Adipocyte (in vitro differentiated cells): ENCODE data around the gene TSC22D1.

ENCODE experiments used
- DNase-seq: peaks from one replicate; pipeline ENCODE4 v3.0.0-alpha.2; 2015; ENCODE audit warnings: low read depth
- H3K27me3 ChIP-seq: replicated peaks from 2 replicates; pipeline ENCODE4 v1.7.0; 2013; ENCODE audit warnings: mild to moderate bottlenecking, low read length, moderate library complexity; ENCODE audit not compliant: control insufficient read depth, insufficient read depth
- H3K36me3 ChIP-seq: 2 replicates; pipeline ENCODE4 v1.7.0; 2013; ENCODE audit warnings: low read length, mild to moderate bottlenecking, moderate library complexity; ENCODE audit not compliant: control insufficient read depth, insufficient read depth, severe bottlenecking
- H3K4me1 ChIP-seq: 2 replicates; pipeline ENCODE4 v1.7.0; 2013; ENCODE audit warnings: mild to moderate bottlenecking, low read length, moderate library complexity; ENCODE audit not compliant: control insufficient read depth, insufficient read depth
- H3K4me3 ChIP-seq: 2 replicates; pipeline ENCODE4 v1.7.0; 2013; ENCODE audit warnings: mild to moderate bottlenecking, low read length, moderate library complexity
- H3K9ac ChIP-seq: 2 replicates; pipeline ENCODE4 v1.7.0; 2013; ENCODE audit warnings: mild to moderate bottlenecking, low read length, moderate library complexity
- H3K9me3 ChIP-seq: 2 replicates; pipeline ENCODE4 v1.7.0; 2013; ENCODE audit warnings: mild to moderate bottlenecking, low read length, moderate library complexity; ENCODE audit not compliant: control insufficient read depth

Gene TSC22D1

DNA sequence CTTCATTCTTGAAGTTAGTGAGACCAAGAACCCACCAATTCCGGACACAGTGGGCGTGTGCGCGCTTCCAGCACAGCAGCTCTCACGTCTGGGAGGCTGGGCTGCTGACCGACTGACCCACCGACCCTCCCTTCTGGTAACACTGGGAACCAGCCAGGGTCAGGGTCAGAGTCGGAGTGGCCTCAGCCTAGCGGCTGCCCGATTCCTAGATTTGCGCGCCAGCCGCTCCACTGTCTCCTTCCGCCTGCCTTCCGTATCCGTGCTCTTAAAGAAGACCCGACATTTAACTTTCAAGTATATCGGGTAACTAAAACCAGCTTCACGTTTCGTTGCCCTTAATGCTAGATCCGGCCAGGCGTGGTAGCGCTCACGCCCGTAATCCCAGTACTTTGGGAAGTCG, 161.4 kb downstream of the TSC22D1 start:
- H3K4me3 ChIP-seq = no peak overlapping the region
- no peak overlapping the region for H3K9ac ChIP-seq
- no peaks in the 10 kb centered on the region for H3K4me1 ChIP-seq
- no peaks in the 10 kb centered on the region for H3K9me3 ChIP-seq
- DNase-seq = no peak
- H3K36me3 ChIP-seq = no peaks in the 10 kb centered on the region
- H3K27me3 ChIP-seq = peaks cover 7% of the 10 kb centered on the region

DNA sequence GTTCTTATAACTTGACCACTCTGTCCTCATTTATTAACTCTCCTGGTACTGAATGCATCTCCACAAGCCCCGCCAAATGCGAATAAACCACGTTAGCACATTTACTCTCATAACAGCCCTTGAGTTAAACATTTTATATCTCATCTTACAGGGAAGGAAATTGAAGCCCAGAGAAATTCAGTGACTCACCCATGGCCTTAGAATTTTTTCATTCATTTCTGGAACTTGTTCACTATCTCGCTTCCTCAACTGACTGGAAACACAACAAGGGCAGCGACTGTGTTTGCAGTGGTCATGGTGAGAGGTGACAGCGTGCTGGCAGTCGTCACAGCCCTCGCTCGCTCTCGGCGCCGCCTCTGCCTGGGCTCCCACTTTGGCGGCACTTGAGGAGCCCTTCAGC, 163.0 kb downstream of the TSC22D1 start:
- peak; percentile 19 for DNase-seq
- Histone ChIP-seq H3K36me3 (no peaks in the 10 kb centered on the region), H3K9ac (no peak overlapping the region), H3K4me3 (no peak overlapping the region), H3K4me1 (no peaks in the 10 kb centered on the region), H3K27me3 (peaks cover 14% of the 10 kb centered on the region), H3K9me3 (no peaks in the 10 kb centered on the region)

DNA sequence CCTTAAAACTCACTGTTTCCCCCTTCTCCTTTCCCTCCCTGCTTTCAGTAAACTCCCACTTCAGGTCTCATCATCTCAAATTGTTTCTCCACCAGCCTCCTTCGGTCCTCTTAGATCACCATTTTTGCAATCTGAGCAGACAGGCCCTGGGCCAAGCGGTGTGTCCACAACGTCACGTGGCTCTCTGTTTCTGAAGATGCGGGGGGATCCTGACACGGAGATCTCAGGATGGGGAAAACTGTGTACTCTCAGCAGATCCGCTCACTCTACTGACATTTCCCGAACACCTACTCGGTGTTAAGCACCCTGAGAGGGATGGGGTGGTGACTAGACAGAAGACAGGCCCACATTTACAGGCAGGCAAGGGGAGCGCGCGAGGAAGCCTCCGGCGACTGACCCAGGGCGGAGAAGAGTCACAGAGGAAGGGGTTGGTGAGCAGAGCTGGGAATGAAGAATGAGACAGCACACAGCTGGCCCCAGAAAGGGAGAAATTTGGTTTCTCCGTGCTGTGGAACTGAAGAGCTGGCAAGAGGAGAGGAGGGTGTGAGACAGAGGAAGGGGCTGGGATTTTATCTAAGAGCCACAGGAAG, 163.7 kb downstream of the TSC22D1 start:
- H3K9ac ChIP-seq = no peak overlapping the region
- H3K4me3 ChIP-seq = no peak overlapping the region
- no peaks in the 10 kb centered on the region for H3K36me3 ChIP-seq
- H3K4me1 ChIP-seq = no peaks in the 10 kb centered on the region
- no peaks in the 10 kb centered on the region for H3K9me3 ChIP-seq
- DNase-seq = no peak
- H3K27me3 ChIP-seq = peaks cover 11% of the 10 kb centered on the region

DNA sequence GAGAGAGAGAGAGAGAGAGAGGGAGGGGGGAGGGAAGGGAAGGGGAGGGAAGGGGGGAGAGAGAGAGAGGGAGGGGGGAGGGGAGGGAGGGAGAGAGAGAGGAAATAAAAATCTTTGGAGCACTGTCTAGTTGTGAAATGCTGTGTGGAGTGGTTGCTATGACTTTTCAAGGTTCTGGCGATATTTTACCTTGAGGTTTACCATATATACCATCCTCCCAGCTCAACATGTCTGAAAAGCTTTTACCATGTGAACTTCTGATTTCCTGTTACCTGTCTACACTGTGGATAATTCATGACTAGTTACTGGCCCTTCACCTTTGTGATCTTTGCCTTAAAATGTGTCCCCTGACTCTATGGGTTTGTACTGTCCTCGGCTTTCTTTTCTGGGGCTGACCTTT, 164.3 kb downstream of the TSC22D1 start:
- Histone ChIP-seq H3K27me3 (peaks cover 9% of the 10 kb centered on the region), H3K4me3 (no peak overlapping the region), H3K9me3 (no peaks in the 10 kb centered on the region), H3K36me3 (no peaks in the 10 kb centered on the region), H3K9ac (no peak overlapping the region), H3K4me1 (no peaks in the 10 kb centered on the region)
- no peak for DNase-seq

DNA sequence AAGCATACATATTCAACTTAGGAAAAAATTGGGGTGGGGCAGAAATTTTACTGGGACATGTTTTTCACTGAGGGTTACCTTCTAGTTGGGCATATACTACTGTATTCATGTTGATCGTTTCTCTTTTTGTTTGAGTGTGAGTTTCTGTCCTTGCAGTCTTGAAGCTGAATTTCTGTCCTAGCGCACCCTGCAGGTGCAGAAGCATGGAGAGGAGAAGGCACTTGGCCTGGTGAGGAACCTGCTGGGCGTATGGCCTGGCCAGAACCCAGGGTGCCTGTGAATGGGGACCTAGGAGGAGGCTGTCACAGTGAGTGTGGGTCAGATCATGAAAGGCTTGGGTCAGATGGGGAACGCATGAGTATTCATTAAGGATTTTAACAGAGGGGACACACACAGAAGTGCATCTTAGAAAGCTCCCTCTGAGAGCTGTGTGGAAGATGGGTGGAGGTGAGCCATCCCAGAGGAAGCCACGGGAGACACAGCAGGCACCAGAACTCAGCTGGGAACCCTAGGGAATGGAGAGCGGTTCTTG, 165.7 kb downstream of the TSC22D1 start:
- H3K27me3 ChIP-seq = peaks cover 12% of the 10 kb centered on the region
- H3K4me1 ChIP-seq = no peaks in the 10 kb centered on the region
- no peak for DNase-seq

DNA sequence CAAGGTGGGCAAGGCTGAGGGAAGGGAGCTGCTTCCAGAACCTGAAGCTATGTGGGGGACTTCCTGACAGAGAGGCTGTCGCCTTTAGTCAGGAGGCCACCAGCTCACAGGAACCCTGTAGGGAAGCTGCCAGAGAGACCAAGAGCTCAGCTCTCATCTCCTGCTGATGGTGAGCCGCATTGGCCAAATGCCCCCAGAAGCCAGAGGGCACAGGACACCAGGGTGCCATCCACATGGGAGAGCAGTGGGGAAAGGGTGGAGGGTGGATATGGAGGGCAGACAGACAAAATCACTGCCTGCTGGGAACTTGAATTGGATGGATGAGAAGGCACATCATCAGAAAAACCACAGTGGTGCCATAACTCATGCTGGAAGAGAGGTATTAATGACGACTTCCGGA, 166.5 kb downstream of the TSC22D1 start:
- DNase-seq = no peak
- Histone ChIP-seq H3K9me3 (no peaks in the 10 kb centered on the region), H3K9ac (no peak overlapping the region), H3K4me1 (no peaks in the 10 kb centered on the region), H3K27me3 (peaks cover 12% of the 10 kb centered on the region), H3K36me3 (no peaks in the 10 kb centered on the region), H3K4me3 (no peak overlapping the region)

More for the DNA sequence above, 165.7 kb downstream of the TSC22D1 start:
- no peak overlapping the region for H3K9ac ChIP-seq
- no peaks in the 10 kb centered on the region for H3K36me3 ChIP-seq
- no peaks in the 10 kb centered on the region for H3K9me3 ChIP-seq
- no peak overlapping the region for H3K4me3 ChIP-seq

DNA sequence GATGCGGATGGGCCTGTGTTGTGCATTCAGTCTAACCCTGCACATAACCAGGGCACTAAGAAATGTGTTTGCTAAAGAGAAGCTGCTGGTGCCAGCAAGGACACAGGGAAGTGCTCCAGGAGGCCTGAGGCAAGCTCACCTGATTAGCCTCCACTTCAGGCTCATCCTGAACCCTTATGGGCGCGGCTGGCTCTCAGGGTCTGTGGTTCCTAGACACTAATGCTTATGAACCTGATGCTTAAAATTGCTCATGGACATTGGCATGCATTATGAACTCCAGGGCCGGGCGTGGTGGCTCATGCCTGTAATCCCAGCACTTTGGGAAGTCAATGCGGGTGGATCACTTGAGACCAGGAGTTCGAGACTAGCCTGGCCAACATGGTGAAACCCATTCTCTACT, 168.2 kb downstream of the TSC22D1 start:
- Histone ChIP-seq H3K9me3 (no peaks in the 10 kb centered on the region), H3K36me3 (no peaks in the 10 kb centered on the region)
- no peak for DNase-seq

DNA sequence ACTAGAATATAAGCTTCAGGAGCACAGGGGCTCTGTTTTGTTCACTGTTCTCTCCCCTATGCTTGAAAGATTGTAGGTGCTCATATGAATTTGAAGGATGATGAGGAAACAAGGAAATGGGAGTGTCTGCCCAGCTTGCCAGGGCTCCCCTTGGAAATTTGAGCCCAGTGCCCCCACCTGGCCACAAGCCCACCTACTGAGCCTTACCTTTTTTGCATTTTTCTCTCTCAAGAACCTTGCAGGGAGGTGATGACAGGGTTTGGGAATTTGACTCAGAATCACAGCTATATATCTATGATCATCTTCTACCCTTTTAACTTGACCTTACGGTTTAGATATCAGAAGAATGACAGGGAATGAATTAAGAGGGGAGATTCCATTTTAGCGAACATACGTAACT, 168.8 kb downstream of the TSC22D1 start:
- H3K36me3 ChIP-seq = no peaks in the 10 kb centered on the region
- no peak overlapping the region for H3K4me3 ChIP-seq
- no peaks in the 10 kb centered on the region for H3K9me3 ChIP-seq
- no peak overlapping the region for H3K9ac ChIP-seq
- no peak for DNase-seq
- peaks cover 26% of the 10 kb centered on the region for H3K27me3 ChIP-seq
- H3K4me1 ChIP-seq = peaks cover 14% of the 10 kb centered on the region

More for the DNA sequence above, 168.2 kb downstream of the TSC22D1 start:
- Histone ChIP-seq H3K4me3 (no peak overlapping the region), H3K4me1 (peaks cover 14% of the 10 kb centered on the region), H3K27me3 (peaks cover 25% of the 10 kb centered on the region), H3K9ac (no peak overlapping the region)

DNA sequence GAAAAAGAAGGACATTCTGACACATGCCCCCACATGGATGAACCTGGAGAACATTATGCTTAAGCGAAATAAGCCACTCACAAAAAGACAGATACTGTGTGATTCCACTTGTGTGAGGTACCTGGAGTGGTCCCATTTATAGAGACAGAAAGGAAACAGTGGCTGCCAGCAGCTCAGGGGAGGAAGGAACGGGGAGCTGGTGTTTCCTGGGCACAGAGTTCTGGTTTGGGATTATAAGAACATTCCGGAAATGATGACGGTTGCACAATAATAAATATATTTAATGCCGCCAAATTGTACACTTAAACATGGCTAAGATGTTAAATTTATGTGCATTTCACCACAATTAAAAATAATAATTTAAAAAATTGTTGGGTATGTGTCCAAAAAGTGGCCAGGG, 169.5 kb downstream of the TSC22D1 start:
- no peaks in the 10 kb centered on the region for H3K36me3 ChIP-seq
- H3K9me3 ChIP-seq = no peaks in the 10 kb centered on the region
- H3K9ac ChIP-seq = no peak overlapping the region
- H3K4me3 ChIP-seq = no peak overlapping the region
- DNase-seq = no peak
- peaks cover 14% of the 10 kb centered on the region for H3K4me1 ChIP-seq
- H3K27me3 ChIP-seq = peaks cover 26% of the 10 kb centered on the region

DNA sequence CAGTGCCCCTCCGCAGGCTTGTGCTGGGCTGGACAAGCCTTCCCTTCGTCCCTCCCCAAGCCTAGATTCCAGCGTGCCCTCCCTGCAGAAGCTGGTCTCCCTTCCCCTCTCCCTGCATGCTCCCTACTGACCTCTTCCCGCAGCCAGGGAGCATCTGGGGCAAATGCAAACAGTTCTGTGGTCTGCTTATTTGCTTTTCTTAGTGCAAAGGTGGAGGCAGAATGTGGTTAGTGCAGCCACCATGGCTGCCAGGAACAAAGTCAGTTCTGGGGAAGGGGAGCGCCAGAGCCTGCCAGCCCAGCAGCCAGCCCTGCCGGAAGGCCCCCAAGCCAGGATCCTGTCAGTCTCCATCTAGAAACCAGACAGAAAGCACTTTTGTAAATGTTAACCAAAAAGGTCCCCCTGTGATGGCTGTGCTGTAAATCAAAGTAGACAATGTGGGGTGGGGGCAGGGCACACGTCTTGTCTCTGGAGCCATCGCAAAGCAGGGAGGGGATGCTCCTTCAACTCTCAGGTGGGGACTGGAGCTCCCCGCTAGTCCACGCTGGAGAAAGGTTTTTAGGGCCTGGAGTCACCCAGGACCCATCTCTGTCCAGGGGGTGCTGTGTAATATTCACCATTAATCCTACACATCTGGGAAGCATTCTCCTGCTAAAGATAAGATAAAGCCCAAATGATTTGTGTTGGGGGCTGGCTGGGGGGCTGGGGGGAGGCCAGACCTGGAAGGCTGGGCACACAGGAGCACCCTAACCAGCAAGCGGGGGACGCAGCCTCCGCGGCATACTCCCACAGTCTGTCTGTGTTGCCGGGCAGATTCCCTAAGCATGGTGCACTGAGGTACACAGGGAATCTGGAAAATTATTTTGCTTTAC, 171.6 kb downstream of the TSC22D1 start:
- Histone ChIP-seq H3K9me3 (no peaks in the 10 kb centered on the region), H3K27me3 (peaks cover 30% of the 10 kb centered on the region), H3K4me1 (peaks cover 14% of the 10 kb centered on the region), H3K36me3 (no peaks in the 10 kb centered on the region), H3K4me3 (no peak overlapping the region), H3K9ac (no peak overlapping the region)
- DNase-seq = no peak

DNA sequence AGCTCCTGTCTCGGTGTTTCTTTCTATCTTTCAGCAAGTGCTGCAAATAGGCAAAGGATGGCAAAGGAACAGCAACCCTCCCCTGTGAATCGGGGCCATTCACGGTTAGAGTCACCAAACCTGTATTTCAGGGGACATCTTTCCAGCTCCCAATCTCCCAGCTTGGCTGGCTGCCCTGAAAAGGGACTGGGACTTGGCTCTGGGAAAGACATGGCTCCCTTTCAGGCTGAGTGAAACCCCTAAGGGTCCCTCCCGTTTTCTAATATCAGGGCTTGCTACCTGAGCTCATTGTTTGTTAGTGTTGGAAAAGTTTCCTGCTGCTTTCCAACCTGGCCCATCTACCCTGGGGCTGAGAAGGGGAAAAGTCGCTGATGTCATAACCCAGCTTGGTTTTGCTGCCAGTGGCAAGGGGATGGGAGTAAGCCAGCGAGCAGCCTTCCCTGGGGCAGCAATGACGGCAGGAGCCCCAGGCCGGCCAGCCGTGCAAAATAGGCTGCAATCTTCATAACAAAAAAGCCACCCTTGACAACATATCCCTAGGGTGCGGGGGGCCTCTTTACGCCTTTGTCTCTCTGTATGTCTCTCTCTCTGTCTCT, 172.6 kb downstream of the TSC22D1 start:
- Histone ChIP-seq H3K27me3 (peaks cover 26% of the 10 kb centered on the region), H3K4me1 (peaks cover 14% of the 10 kb centered on the region), H3K9ac (no peak overlapping the region), H3K36me3 (no peaks in the 10 kb centered on the region), H3K9me3 (no peaks in the 10 kb centered on the region), H3K4me3 (no peak overlapping the region)
- no peak for DNase-seq
